Activated CD4-positive, alpha-beta T cell treated with anti-CD3 and anti-CD28 coated beads, Interleukin-2, amount 50 U/mL, for 1 hour (primary cell): ENCODE results near the gene GDAP1L1.
"Not testable (repeated sequence)": the region's sequence is repeated elsewhere in the genome, so short reads cannot be mapped to it uniquely, and the experiment has no call there.

Source experiments
- DNase-seq: peaks from one replicate; pipeline ENCODE4 v3.0.0-alpha.2; 2020

The GDAP1L1 gene

DNA sequence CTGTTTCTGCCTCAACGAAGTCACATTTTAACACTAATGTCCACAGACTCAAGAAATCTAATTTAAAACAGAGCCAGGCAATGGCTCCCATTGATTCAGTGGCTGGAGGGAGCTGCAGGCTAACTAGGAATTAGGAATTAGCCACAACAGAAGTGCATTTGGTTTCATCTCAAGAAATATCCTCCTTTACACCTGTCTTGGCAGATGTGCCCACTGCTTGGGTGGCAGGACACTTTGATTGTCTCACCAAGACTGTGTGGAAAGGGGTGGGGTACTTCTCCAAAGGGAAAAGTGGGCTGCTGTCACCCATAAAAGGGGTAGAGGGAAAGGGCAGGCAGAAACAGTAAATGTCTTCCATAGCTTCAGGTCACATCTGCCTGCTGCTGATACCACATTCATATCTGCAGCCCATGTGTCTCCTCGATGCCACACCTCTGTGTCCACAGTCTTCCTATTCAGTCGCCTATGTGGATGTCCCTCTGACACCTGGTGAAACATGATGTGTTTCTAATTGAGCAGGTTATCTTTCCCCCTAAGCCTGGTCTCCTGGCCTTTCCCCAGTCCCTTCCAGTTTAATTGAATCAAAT, 25.6 kb upstream of the GDAP1L1 start:
- DNase-seq = no peak

DNA sequence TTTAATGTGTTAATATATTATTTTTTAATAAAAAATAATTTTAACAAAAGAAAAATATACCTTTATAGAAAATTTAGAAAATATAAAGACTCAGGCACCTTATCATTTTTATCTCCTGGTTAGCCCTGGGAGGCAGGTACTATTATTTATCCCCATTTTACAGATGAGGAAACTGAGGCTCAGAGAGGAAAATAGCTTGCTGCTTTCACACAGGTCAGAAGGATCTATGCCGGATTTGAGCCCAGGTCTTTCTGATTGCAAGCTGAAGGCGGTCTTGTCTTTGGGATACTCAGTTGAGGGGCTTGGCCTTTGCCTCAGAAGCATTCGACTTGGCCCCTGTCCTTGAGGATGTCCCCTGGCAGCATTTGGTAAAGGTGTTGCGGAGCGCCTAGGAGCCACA, 25.1 kb upstream of the GDAP1L1 start:
- no peak for DNase-seq

GRCh38 chr20:44222633-44223368, 24.3 kb upstream of the GDAP1L1 start:
- DNase-seq = no peak

DNA sequence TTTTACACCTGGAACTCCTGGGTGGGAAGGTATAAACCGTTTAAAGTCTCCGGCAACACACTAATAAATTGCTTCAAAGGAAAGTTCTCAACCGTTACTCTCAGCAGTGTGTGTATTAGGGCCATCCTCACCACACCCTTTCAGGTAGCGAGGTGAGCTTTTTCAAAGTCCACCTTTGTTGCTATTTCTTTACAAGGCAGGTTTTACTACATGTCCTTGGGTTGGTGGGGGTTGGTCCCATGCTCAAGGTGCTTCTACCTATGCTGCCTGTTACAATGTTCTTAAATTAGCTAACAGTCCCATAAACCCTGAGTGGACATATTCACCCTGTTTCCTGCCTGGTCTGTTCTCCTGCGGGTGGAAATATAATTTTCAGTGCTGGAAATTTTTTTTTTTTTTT, 23.4 kb upstream of the GDAP1L1 start:
- DNase-seq = no peak

DNA sequence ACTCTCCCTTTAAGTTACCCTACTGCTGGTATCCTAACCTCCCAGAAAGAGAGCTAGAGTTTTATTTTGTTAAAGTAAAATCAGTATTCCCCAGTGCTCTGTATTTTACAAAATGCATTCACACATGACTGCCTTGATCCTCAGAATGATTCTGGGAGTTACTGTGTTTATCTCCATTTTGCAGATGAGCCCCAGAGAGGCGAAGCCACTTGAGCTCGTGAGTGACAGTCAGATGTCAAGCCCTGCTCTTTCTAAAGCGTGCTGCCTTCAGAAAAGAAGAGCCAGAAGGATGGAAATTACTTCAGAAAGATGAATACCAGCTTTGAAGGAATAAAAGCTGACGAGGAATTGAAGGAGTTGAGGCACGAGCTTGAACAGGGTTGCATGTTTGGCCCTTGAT, 22.5 kb upstream of the GDAP1L1 start:
- DNase-seq = no peak

GRCh38 chr20:44228465-44229258, 18.4 kb upstream of the GDAP1L1 start:
- no peak for DNase-seq

DNA sequence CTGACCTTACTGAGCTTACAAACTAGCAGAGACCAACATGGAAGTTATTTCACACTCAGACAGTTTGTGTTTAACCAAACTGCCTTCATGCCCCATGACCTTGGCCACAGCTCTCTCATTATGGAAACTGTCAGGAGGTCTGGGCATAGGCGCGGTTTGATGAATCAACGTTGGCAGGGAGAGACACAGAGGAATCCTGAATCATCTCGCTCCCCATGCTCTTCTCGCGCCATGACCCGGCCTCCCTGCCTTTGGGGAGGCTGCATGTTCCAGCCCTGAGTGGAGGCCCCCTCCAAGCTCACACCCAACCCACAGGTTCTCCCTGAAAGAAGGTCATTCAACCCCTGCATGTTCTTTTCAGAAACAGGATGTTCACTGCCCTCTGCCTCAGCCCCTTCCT, 15.9 kb upstream of the GDAP1L1 start:
- DNase-seq = no peak

- DNase-seq = no peak
Measured at GRCh38 chr20:44231713-44232468, 15.2 kb upstream of the GDAP1L1 start.

GRCh38 chr20:44232469-44232856, 14.6 kb upstream of the GDAP1L1 start:
- DNase-seq = not testable (repeated sequence)

GRCh38 chr20:44233436-44234016, 13.6 kb upstream of the GDAP1L1 start:
- DNase-seq = no peak

DNA sequence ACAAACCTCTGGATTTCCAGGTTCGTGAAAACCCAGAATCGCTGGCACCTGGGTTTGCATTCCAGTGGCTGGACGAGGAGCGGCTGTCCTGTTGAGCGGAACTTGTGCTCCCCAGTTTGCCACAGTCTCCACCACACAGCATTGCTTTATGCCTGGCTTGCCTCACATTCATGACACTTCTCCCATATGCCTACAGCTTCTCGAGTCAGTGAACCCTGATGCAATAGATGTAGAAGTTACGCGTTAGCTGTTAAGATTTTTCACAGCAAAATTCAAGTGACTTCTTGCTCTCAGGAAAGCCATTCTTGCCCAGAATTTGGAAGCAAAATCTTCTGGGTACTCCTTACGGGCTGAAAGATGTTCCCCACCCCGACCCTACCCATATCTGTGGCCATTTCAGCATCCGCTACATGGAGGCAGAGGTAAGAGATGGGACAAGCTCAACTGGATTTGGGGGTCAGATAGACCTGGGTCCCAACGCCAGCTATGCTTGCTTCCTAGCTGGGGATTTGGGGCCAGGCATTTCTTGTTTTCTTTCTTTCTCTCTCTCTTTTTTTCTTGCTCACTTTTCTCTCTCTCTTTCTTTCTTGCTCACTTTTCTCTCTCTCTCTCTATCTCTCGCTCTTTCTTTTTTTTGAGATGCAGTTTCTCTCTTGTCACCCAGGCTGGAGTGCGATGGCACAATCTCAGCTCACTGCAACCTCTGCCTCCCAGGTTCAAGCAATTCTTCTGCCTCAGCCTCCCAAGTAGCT, 12.4 kb upstream of the GDAP1L1 start:
- DNase-seq = no peak

DNA sequence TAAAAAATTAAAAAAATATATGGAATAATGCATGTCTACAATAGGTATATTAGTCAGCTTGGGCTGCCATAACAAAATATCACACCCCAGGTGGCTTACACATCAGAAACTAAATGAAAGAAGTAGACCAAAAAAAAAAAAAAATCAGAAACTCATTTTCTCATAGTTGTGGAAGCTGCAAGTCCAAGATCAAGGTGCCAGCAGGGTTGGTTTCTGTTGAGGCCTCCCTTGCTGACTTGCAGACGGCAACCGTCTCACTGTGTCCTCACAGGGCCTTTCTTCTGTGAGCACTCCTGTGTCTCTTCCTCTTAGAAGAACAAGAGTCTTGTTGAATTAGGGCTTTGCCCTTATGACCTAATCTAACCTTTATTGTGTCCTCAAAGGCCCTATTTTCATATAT, 11.4 kb upstream of the GDAP1L1 start:
- no peak for DNase-seq

- not testable (repeated sequence) for DNase-seq
Measured at GRCh38 chr20:44236840-44237239, 10.3 kb upstream of the GDAP1L1 start.

- DNase-seq = no peak
Measured at GRCh38 chr20:44241796-44242195, 5.3 kb upstream of the GDAP1L1 start.

DNA sequence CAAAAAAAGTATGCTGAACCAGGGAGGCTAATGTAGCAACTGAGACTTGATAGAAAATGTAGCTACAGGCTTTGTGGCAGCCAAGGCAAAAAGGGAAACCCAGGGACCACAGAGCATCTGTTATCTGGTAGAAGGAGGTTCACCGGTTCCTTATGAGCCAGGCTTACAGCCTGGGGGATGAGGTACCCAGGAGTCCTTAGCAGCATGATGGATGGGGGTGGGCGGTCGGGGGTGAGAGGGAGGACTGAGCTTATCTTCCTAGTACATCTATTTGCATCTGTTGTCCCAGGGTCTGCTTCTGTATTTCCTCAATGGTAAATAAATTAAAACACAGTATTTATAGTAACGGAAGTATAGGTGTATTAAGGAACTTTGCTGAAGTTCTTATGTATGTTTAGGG, 1.1 kb upstream of the GDAP1L1 start:
- DNase-seq = no peak

GRCh38 chr20:44247586-44248409, 690 bp downstream of the GDAP1L1 start:
- DNase-seq = peak; percentile 16

DNA sequence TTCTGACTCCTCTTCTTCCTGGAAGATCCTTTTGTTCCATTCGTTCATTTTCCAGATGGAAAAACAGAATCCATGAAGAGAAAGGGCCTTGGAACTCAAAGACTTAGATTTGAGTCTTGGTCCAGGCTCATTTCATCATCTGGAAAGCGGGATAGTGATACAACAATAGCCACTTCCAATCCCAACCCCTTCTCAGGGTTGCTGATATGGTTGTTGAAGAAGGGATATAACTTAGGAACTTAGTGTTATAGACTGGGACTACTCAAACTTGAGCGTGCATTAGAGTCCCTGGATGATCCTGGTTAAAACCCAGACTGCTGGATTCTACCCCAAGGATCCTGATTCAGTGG, 1.3 kb downstream of the GDAP1L1 start:
- no peak for DNase-seq

GRCh38 chr20:44251284-44251683, 4.2 kb downstream of the GDAP1L1 start:
- no peak for DNase-seq

DNA sequence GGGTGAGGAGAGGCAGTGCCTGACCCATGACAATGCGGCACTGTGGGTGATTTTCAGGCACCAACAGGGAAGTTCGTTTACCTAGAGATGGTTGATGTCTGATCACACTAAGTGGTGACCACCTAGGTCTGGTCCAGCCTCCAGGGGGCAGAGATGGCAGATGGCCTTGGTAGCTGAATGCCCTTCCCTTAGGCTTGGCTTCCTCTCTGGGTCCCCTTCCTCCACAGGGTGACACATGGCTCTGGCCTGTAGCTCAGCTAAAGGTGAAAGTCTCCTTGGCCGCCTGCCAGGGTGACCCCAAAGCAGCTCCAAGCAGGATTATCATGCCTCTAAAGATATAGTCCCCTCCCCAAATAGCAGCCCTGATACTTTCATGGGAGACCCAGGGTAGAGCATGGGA, 6.4 kb downstream of the GDAP1L1 start:
- DNase-seq = no peak

DNA sequence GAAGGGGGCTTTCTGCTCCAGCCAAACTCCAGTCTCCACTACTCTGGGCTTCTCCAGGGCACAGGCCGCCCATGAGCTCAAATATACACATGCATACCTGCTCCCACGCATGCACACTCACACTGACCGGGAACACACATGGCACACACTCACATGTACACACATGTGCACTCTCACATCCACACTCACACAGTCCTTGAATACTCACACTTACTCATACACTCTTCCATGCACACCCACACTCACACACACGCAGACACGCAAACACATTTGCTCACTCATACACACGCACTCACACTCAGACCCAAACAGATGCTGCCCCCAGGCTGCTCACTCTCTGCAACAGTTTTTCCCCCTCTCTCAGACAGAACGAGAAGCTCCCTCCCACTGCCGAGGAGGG, 7.0 kb downstream of the GDAP1L1 start:
- DNase-seq = no peak

- no peak for DNase-seq
Measured at GRCh38 chr20:44255942-44256341, 8.8 kb downstream of the GDAP1L1 start.
